Rectal smooth muscle tissue (tissue), 1 donor: ENCODE measurements around the gene STK24.
"Not testable (repeated sequence)": the region's sequence is repeated elsewhere in the genome, so short reads cannot be mapped to it uniquely, and the experiment has no call there.

Experiments used
- H3K27ac ChIP-seq: one replicate; pipeline ENCODE4 v1.7.0; 2013; ENCODE audit warnings: low read depth, low read length, inconsistent platforms
- H3K27me3 ChIP-seq: one replicate; pipeline ENCODE4 v1.7.0; 2013; ENCODE audit warnings: low read length; ENCODE audit not compliant: control insufficient read depth, insufficient read depth
- H3K36me3 ChIP-seq: one replicate; pipeline ENCODE4 v1.7.0; 2013; ENCODE audit warnings: low read length; ENCODE audit not compliant: control insufficient read depth, insufficient read depth
- H3K4me1 ChIP-seq: one replicate; pipeline ENCODE4 v1.7.0; 2013; ENCODE audit warnings: low read length; ENCODE audit not compliant: control insufficient read depth, insufficient read depth
- H3K4me3 ChIP-seq: one replicate; pipeline ENCODE4 v1.7.0; 2013; ENCODE audit warnings: low read length
- H3K9ac ChIP-seq: one replicate; pipeline ENCODE4 v1.7.0; 2013; ENCODE audit warnings: low read length

STK24 gene

DNA sequence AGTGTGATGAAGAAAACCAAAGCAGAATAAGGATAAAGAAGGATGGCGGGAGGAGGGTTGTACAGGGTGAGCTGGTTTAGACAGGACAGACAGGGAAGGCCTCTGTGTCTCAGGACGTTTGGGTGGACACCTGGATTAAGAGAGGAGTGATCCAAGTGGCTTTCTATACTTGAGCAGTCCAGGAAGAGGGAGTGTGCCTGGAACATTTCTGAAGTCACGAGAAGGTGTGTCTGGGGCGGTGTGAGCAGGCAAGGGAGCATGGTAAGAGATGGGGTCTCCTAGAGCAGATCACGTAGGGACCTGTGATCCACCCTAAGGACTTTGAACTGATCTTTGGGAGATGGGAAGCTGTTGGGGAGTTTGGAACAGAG is 15.4 kb upstream of the STK24 start:
- no peak overlapping the region for H3K27ac ChIP-seq
- H3K36me3 ChIP-seq = no peaks in the 10 kb centered on the region
- H3K4me3 ChIP-seq = no peak overlapping the region
- no peaks in the 10 kb centered on the region for H3K4me1 ChIP-seq
- no peaks in the 10 kb centered on the region for H3K27me3 ChIP-seq
- no peak overlapping the region for H3K9ac ChIP-seq

DNA sequence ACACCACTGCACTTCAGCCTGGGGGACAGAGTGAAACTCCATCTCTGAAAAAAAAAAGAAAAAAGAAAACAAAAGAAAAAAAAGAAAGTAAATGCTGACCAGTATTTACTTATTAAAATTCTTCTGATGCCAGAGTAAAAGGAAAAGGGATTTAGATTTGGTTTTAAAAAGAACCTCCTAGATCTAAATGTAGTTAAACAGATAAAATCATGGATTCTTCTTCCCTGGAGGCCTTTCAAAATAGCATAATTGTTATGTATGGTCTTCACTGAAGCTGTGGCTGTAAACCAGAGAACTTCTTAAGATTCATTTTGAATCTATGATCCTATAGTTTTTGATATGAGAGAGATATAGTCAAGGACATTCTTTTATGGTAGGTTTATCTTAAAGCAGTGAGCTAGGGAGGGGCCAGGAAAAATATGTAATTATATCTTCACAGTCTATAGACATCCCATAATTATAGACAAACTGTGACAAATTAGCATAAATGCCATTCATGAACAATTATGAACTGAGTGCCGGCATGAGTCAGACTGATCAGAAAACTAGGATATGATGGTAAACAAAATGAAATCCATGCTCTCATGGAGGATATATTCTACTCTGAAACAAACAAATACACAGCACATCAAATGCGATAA is 14.9 kb upstream of the STK24 start:
- H3K27ac ChIP-seq = no peak overlapping the region

DNA sequence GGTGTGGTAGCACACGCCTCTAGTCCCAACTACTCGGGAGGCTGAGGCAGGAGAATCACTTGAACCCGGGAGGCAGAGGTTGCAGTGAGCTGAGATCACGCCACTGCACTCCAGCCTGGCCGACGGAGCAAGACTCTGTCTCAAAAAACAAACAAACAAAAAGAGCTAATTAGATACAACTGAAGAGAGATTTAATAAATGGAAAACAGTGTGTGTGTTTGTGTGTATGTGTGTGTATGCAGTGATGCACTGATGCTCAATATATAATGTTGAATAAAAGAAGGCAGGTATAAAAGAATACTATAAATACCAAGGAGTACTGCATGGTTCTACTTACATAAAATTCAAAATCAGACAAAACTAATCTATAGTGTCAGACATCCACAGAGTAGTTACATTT is 13.6 kb upstream of the STK24 start:
- not testable (repeated sequence) for H3K36me3 ChIP-seq, H3K9ac ChIP-seq, H3K4me1 ChIP-seq, H3K4me3 ChIP-seq, H3K27me3 ChIP-seq, H3K27ac ChIP-seq

More for the DNA sequence above, 14.9 kb upstream of the STK24 start:
- Histone ChIP-seq H3K4me3 (no peak overlapping the region), H3K36me3 (no peaks in the 10 kb centered on the region), H3K9ac (no peak overlapping the region), H3K4me1 (no peaks in the 10 kb centered on the region), H3K27me3 (no peaks in the 10 kb centered on the region)

DNA sequence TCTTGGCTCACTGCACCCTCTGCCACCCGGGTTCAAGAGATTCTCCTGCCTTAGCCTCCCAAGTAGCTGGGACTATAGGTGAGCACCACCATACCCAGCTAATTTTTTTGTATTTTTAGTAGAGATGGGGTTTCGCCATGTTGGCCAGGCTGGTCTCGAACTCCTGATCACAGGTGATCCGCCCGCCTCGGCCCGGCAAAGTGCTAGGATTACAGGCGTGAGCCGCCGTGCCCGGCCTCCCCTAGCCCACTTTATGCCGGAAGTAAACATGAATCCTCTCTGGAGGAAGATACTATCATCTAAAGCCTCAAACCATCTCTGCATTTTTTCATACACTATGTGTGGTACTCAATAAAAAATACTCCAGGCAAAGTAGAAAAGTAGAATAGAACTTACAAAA is 12.6 kb upstream of the STK24 start:
- not testable (repeated sequence) for H3K4me1 ChIP-seq, H3K9ac ChIP-seq, H3K27me3 ChIP-seq, H3K4me3 ChIP-seq, H3K27ac ChIP-seq, H3K36me3 ChIP-seq

DNA sequence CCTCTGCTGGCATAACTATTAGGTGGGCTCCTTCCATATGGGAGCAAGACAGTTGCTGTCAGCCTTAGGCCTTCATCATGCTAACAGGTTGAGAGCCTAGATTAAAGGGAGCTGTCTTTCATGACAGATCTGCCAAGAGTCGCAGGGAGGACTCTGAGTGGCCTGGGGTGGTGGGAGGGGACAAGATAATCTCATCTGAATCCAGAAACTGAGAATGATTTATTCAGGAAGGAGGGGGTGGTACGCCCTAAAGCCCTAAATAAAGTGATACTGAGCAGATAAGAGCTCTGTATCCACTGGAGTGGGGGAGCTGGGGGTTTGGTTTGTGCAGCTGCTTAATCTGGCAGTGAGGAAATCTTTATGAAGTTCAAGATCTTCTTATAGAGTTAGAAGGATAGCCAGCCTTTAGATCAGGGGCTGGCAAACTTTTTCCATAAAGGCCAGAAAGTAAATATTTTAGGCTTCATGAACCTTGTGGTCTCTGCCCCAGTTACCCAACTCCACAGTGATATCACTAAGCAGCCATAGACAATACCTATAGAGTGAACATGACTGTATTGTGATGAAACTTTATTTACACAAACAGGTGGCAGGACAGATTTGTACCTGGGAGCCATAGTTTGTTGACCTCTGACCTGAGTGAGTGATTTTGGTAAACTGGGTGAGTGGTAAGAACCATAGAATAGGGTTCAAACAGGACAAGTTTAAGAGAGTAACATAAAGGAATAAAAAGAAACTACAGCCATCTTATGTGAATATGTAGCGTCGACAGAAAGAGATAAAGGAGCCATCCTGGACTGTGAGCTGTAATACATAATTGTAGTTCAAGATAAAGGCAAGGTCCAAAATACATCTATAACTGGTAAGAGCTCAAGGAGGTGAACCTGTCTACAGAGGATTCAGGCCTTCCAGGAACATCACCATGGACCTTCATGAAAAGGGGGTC is 9.8 kb upstream of the STK24 start:
- Histone ChIP-seq H3K4me3 (no peak overlapping the region), H3K27ac (no peak overlapping the region), H3K36me3 (no peaks in the 10 kb centered on the region), H3K4me1 (peaks cover 7% of the 10 kb centered on the region), H3K27me3 (no peaks in the 10 kb centered on the region), H3K9ac (no peak overlapping the region)

DNA sequence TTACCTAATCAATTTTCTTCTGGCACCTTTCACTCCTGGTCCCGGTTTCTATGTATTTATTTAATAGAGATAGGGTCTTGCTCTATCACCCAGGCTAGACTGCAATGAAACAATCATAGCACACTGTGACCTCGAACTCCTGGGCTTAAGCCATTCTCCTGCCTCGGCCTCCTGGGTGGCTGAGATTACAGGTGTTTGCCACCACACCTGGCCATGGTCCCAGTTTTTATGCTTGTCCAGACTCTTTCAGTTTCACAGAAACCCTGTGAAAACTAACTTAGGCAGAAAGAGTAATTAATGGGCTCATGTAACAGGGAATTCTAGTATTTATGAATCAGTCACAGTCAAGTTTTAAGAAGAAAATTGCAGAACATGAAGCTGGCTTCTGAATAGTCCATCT is 9.0 kb upstream of the STK24 start:
- H3K9ac ChIP-seq = no peak overlapping the region
- H3K27me3 ChIP-seq = no peaks in the 10 kb centered on the region
- H3K4me3 ChIP-seq = no peak overlapping the region
- no peak overlapping the region for H3K27ac ChIP-seq
- peaks cover 13% of the 10 kb centered on the region for H3K4me1 ChIP-seq
- H3K36me3 ChIP-seq = no peaks in the 10 kb centered on the region

DNA sequence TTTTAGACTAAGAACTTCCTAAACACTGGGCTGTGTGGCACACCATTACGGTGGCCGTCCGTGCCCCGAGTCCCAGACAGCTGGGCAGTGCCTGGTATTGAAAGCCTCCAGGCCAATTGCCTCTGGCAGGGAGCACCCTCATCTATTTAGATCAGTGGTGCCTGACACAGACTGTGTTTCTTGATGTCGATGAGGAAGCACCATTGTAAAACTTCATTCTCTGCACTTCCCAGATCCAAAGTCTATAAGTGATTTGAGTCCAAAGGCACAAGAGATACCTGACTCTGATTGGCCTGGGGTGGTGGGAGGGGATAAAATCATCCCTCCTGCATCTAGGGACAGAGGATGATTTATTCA is 8.5 kb upstream of the STK24 start:
- Histone ChIP-seq H3K27me3 (no peaks in the 10 kb centered on the region), H3K36me3 (no peaks in the 10 kb centered on the region), H3K9ac (no peak overlapping the region), H3K4me3 (no peak overlapping the region), H3K4me1 (peaks cover 13% of the 10 kb centered on the region), H3K27ac (no peak overlapping the region)

DNA sequence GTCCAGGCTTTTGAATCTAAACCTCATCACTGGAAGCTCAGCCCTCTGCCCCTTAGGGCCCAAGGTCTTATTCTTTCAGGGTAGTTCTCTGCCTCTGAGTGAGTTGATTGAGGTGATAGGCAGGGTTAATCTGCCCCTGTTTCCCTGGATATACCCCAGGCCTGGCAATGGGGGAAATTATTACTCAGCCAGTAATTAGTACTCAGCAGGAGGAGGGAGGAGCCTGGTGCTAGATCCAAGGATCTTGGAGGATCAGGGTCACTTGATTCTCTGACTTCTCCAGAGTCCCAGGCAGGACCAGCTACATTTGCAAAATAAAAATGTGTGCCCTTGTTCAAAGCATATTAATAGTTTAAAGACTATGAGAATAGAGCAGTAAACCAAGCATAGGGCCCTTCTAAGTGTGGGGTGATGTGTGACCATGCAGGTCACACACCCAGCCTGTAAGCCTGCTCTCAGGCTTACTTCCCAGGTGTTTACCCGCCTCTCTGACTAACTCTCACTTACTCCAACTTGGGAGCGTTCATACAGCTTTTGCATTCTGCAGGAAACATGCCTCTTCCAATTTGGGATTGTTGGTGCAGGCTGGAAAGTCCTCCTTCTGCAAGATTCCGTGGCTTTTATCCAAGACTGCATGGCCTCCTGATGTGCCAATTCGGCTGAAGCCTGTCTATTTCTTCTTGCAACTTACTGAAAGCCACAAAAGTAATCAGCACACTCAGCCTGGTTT is 7.9 kb upstream of the STK24 start:
- no peak overlapping the region for H3K27ac ChIP-seq

DNA sequence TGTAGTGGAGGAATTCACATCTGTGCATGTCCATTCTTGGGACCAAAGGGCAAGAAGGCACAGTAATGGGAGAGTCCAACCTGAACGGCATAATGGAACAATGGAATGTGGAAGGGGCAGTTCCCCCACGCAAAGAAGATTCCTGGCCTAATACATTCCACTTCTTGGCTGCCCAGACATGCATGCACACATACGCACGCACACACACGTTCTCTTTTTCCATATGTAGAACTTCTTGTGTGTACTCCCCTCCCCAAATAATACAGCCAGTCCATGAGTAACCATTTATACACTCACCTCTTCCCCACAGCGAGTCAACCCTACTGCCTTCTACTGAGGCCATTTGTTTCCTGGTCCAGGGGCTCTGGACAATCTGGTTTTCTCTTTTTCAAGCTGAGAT is 6.0 kb upstream of the STK24 start:
- H3K9ac ChIP-seq = no peak overlapping the region
- peaks cover 13% of the 10 kb centered on the region for H3K4me1 ChIP-seq
- no peaks in the 10 kb centered on the region for H3K27me3 ChIP-seq
- no peaks in the 10 kb centered on the region for H3K36me3 ChIP-seq
- H3K4me3 ChIP-seq = no peak overlapping the region
- H3K27ac ChIP-seq = no peak overlapping the region

More for the DNA sequence above, 7.9 kb upstream of the STK24 start:
- Histone ChIP-seq H3K4me3 (no peak overlapping the region), H3K36me3 (no peaks in the 10 kb centered on the region), H3K27me3 (no peaks in the 10 kb centered on the region), H3K4me1 (peaks cover 13% of the 10 kb centered on the region), H3K9ac (no peak overlapping the region)

DNA sequence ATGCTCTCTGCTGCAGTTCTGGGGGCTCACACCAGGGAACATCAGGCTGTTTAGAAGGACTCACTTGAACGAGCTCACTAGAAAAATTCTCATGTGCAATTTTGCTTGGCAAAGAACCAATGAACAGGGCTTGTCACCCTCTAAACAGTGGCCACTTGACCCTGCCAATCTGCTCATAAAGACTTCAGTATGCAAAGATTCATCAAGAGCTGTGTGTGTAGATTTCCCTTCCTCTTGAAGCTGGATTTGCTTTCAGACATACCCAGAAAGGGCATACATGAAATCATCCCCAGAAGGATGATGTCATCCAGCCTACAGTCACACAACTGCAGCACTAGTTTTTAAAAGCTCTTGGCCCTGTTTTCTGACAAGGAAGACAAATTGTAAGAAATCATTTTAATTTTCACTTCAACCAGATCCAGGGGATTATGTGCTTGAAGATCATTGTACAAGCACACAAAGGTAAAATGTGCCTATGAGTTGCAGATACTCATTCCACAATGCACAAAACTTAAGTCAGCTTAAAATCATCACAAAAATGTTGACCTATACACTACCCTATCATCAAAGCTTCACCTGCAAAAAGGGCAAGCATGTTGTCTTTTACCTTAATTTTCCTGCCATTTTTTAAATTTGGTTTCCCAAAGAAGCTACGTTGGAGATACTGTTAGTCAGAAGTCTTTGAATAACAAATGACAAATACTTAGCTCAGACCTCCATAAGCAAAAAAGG is 5.2 kb upstream of the STK24 start:
- Histone ChIP-seq H3K27ac (peak overlapping the region; percentile 46), H3K27me3 (no peaks in the 10 kb centered on the region), H3K36me3 (no peaks in the 10 kb centered on the region)

DNA sequence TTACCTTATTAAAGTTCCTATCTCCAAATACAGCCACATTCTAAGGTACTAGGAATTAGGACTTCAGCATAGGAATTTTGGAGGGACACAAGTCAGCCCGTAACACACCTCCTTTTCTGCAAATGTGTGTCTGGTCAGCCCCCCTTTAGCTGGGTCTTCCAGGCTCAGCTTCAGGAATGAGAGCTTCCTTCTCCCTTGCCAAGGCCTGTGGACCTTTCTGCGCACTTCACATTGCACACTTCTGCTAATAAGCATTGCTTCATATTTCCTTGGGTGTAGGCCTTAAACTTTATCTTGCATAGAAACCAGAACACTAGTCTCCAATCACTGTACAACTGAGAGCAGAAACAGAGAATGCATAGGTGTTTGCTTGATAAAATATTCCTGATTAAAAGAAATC is 4.5 kb upstream of the STK24 start:
- Histone ChIP-seq H3K36me3 (no peaks in the 10 kb centered on the region), H3K9ac (no peak overlapping the region), H3K27me3 (no peaks in the 10 kb centered on the region), H3K27ac (peak overlapping the region; percentile 46), H3K4me3 (no peak overlapping the region), H3K4me1 (peaks cover 18% of the 10 kb centered on the region)

More for the DNA sequence above, 5.2 kb upstream of the STK24 start:
- Histone ChIP-seq H3K4me1 (peaks cover 18% of the 10 kb centered on the region), H3K9ac (no peak overlapping the region), H3K4me3 (no peak overlapping the region)

DNA sequence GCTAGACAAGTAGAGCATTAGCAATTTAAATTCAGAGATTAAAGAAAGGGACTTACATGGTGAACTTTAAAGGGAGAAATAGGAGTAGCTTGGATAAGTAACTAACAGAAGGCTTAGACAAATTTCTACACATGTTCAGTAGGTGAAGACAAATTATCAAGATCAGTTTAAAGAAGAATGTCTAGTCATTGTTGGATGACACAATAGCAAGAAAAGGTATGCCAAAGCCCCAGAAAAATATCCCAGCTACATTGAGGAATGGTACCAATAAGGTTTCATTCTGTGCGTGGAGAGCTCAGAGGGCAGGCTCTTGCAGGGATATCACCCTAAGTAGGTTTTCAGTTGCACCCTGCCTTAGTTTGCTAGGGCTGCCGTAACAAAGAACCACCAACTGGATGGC is 3.5 kb upstream of the STK24 start:
- Histone ChIP-seq H3K27ac (no peak overlapping the region), H3K27me3 (no peaks in the 10 kb centered on the region), H3K4me3 (no peak overlapping the region), H3K4me1 (peaks cover 18% of the 10 kb centered on the region), H3K9ac (no peak overlapping the region), H3K36me3 (no peaks in the 10 kb centered on the region)
